ENCODE results near the gene AGT. TPM values are rescaled to one million over a fixed set of nuclear protein-coding genes. Genes with fewer than 3 reads are reported as not detected.
"Not testable (repeated sequence)": the region's sequence is repeated elsewhere in the genome, so short reads cannot be mapped to it uniquely, and the experiment has no call there.

The AGT gene
- total RNA-seq, 3 donors from 2014 or later (not counting 1 experiment from before 2014, with no cell fraction given), result not detected

GRCh38 chr1:230701434-230701833 lies 12.5 kb downstream of the AGT start:
- peaks cover 18% of the 10 kb centered on the region for H3K4me1 ChIP-seq (ENCODE audit: control insufficient read depth, insufficient read depth, low read length)
- no peak overlapping the region for H3K27ac ChIP-seq (ENCODE audit: low read length)
- H3K4me1 Mint-ChIP-seq, result no peaks in the 10 kb centered on the region
- H3K4me3 ChIP-seq (ENCODE audit: low read length), result no peak overlapping the region
- no peaks in the 10 kb centered on the region for H3K27me3 ChIP-seq (ENCODE audit: control insufficient read depth, insufficient read depth, low read length)
- H3K36me3 ChIP-seq (ENCODE audit: control insufficient read depth, insufficient read depth, low read length), result no peaks in the 10 kb centered on the region
- H3K36me3 Mint-ChIP-seq, result no peaks in the 10 kb centered on the region
- 82% methylated on average over 17 of the region's 17 CpGs for WGBS (ENCODE audit: insufficient coverage)
- no peaks in the 10 kb centered on the region for H3K27me3 Mint-ChIP-seq (ENCODE audit: low read depth in 2 of 2)
- H3K9me3 Mint-ChIP-seq, result no peaks in the 10 kb centered on the region
- TF ChIP-seq CTCF (IDR thresholded peaks at IDR 0.05), result no peak
- no peak overlapping the region for H3K4me3 Mint-ChIP-seq
- ATAC-seq, result no peak
- no peak overlapping the region for H3K27ac Mint-ChIP-seq
- no peak for DNase-seq
- intact Hi-C loops (cut with micrococcal nuclease), result no loop called here
- H3K9me3 ChIP-seq (ENCODE audit: control insufficient read depth, insufficient read depth, low read length), result no peaks in the 10 kb centered on the region

- Mint-ChIP-seq H3K27me3 (ENCODE audit: low read depth in 2 of 2) (no peaks in the 10 kb centered on the region), H3K36me3 (no peaks in the 10 kb centered on the region), H3K4me1 (no peaks in the 10 kb centered on the region), H3K4me3 (no peak overlapping the region), H3K9me3 (no peaks in the 10 kb centered on the region), H3K27ac (no peak overlapping the region)
- H3K27me3 ChIP-seq (ENCODE audit: control insufficient read depth, insufficient read depth, low read length), result no peaks in the 10 kb centered on the region
- H3K9me3 ChIP-seq (ENCODE audit: control insufficient read depth, insufficient read depth, low read length), result no peaks in the 10 kb centered on the region
- ATAC-seq (no peak), DNase-seq (no peak)
- no peak overlapping the region for H3K27ac ChIP-seq (ENCODE audit: low read length)
- WGBS (ENCODE audit: insufficient coverage), result 95% methylated on average over 4 of the region's 4 CpGs
- H3K4me3 ChIP-seq (ENCODE audit: low read length), result no peak overlapping the region
- TF ChIP-seq CTCF (IDR thresholded peaks at IDR 0.05), result no peak
- intact Hi-C loops (cut with micrococcal nuclease), result no loop called here
- no peaks in the 10 kb centered on the region for H3K36me3 ChIP-seq (ENCODE audit: control insufficient read depth, insufficient read depth, low read length)
- peaks cover 18% of the 10 kb centered on the region for H3K4me1 ChIP-seq (ENCODE audit: control insufficient read depth, insufficient read depth, low read length)
Measured at GRCh38 chr1:230700132-230700531, 13.8 kb downstream of the AGT start.

GRCh38 chr1:230699716-230700115 lies 14.2 kb downstream of the AGT start:
- DNase-seq (no peak), ATAC-seq (no peak)
- WGBS (ENCODE audit: insufficient coverage), result 86% methylated on average over 1 of the region's 1 CpG
- H3K9me3 ChIP-seq (ENCODE audit: control insufficient read depth, insufficient read depth, low read length), result no peaks in the 10 kb centered on the region
- Mint-ChIP-seq H3K4me1 (peaks cover 0 to under 1% of the 10 kb centered on the region in 2 donors), H3K27me3 (ENCODE audit: low read depth in 2 of 2) (no peaks in the 10 kb centered on the region), H3K9me3 (no peaks in the 10 kb centered on the region), H3K4me3 (no peak overlapping the region), H3K36me3 (no peaks in the 10 kb centered on the region), H3K27ac (no peak overlapping the region)
- H3K27me3 ChIP-seq (ENCODE audit: control insufficient read depth, insufficient read depth, low read length), result no peaks in the 10 kb centered on the region
- peaks cover 22% of the 10 kb centered on the region for H3K4me1 ChIP-seq (ENCODE audit: control insufficient read depth, insufficient read depth, low read length)
- H3K27ac ChIP-seq (ENCODE audit: low read length), result no peak overlapping the region
- no peaks in the 10 kb centered on the region for H3K36me3 ChIP-seq (ENCODE audit: control insufficient read depth, insufficient read depth, low read length)
- no peak overlapping the region for H3K4me3 ChIP-seq (ENCODE audit: low read length)
- no peak for TF ChIP-seq CTCF (IDR thresholded peaks at IDR 0.05)
- intact Hi-C loops (cut with micrococcal nuclease), result no loop called here

- peaks cover 21% of the 10 kb centered on the region for H3K4me1 ChIP-seq (ENCODE audit: control insufficient read depth, insufficient read depth, low read length)
- H3K27me3 Mint-ChIP-seq (ENCODE audit: low read depth in 2 of 2); H3K4me3 ChIP-seq (ENCODE audit: low read length); H3K27ac Mint-ChIP-seq; H3K9me3 Mint-ChIP-seq; H3K36me3 Mint-ChIP-seq; H3K27ac ChIP-seq (ENCODE audit: low read length); H3K4me1 Mint-ChIP-seq; H3K9me3 ChIP-seq (ENCODE audit: control insufficient read depth, insufficient read depth, low read length); H3K4me3 Mint-ChIP-seq; H3K36me3 ChIP-seq (ENCODE audit: control insufficient read depth, insufficient read depth, low read length); intact Hi-C loops (cut with micrococcal nuclease); DNase-seq; ATAC-seq; H3K27me3 ChIP-seq (ENCODE audit: control insufficient read depth, insufficient read depth, low read length): not testable (repeated sequence)
Measured at GRCh38 chr1:230698964-230699363, 15.0 kb downstream of the AGT start.

Measured in natural killer cell (primary cell).